Middle frontal gyrus (tissue), 1 donor: ENCODE measurements around the gene C6orf58.
A peak's percentile ranks its signal among the peaks of the same experiment; 100 is the strongest.

Source experiments
- DNase-seq: peaks from one replicate; pipeline ENCODE4 v3.0.0-alpha.2; 2015; ENCODE audit warnings: low spot score; ENCODE audit errors: extremely low spot score

Gene C6orf58

GRCh38 chr6:127576874-127577273 lies at the start of gene C6orf58:
Gene C6orf58, plus strand, starts transcription at chr6:127577174. Its CDS starts 12 bp downstream, at chr6:127577186.
- DNase-seq, result no peak

GRCh38 chr6:127533011-127533410 lies 44.0 kb upstream of the C6orf58 start:
- DNase-seq, result no peak

- no peak for DNase-seq
Observed at GRCh38 chr6:127533736-127534135, 43.2 kb upstream of the C6orf58 start.

GRCh38 chr6:127538750-127539264 lies 38.2 kb upstream of the C6orf58 start:
- no peak for DNase-seq

- peak; percentile 50 for DNase-seq
Observed at GRCh38 chr6:127539272-127539671, 37.7 kb upstream of the C6orf58 start.

- DNase-seq, result no peak
Observed at GRCh38 chr6:127547215-127547614, 29.8 kb upstream of the C6orf58 start.

GRCh38 chr6:127547904-127548649 lies 28.9 kb upstream of the C6orf58 start:
- no peak for DNase-seq

GRCh38 chr6:127550403-127550802 lies 26.6 kb upstream of the C6orf58 start:
- DNase-seq, result no peak

GRCh38 chr6:127554435-127555006 lies 22.5 kb upstream of the C6orf58 start:
- DNase-seq, result no peak

- DNase-seq, result no peak
Observed at GRCh38 chr6:127561660-127562059, 15.3 kb upstream of the C6orf58 start.

GRCh38 chr6:127564761-127565160 lies 12.2 kb upstream of the C6orf58 start:
- no peak for DNase-seq

GRCh38 chr6:127566119-127566518 lies 10.9 kb upstream of the C6orf58 start:
- DNase-seq, result no peak

- no peak for DNase-seq
Observed at GRCh38 chr6:127566651-127567050, 10.3 kb upstream of the C6orf58 start.

GRCh38 chr6:127567476-127567875 lies 9.5 kb upstream of the C6orf58 start:
- DNase-seq, result no peak

- no peak for DNase-seq
Observed at GRCh38 chr6:127570739-127571389, 6.1 kb upstream of the C6orf58 start.

GRCh38 chr6:127578900-127579299 lies 1.9 kb downstream of the C6orf58 start:
- no peak for DNase-seq

- DNase-seq, result no peak
Observed at GRCh38 chr6:127581576-127581975, 4.6 kb downstream of the C6orf58 start.

GRCh38 chr6:127582777-127583462 lies 5.9 kb downstream of the C6orf58 start:
- no peak for DNase-seq

GRCh38 chr6:127585123-127585522 lies 8.1 kb downstream of the C6orf58 start:
- DNase-seq, result no peak

- DNase-seq, result no peak
Observed at GRCh38 chr6:127586372-127586771, 9.4 kb downstream of the C6orf58 start.

GRCh38 chr6:127587875-127588274 lies 10.9 kb downstream of the C6orf58 start:
- no peak for DNase-seq

- no peak for DNase-seq
Observed at GRCh38 chr6:127589135-127589534, 12.2 kb downstream of the C6orf58 start.
